ENCODE results near the gene SLC35E2B.
"Not testable (repeated sequence)": the region's sequence is repeated elsewhere in the genome, so short reads cannot be mapped to it uniquely, and the experiment has no call there.

The SLC35E2B gene

GRCh38 chr1:1697358-1698183 lies 5.0 kb upstream of the SLC35E2B start:
- H3K27me3 ChIP-seq (ENCODE audit: insufficient read depth, low read length); H3K4me3 ChIP-seq (ENCODE audit: low read depth, low read length, poor library complexity, severe bottlenecking); H4K20me1 ChIP-seq (ENCODE audit: insufficient read depth, low read length); H3K36me3 ChIP-seq (ENCODE audit: insufficient read depth, low read length); H3K9ac ChIP-seq (ENCODE audit: low read length); H3K79me2 ChIP-seq (ENCODE audit: insufficient read depth, low read length); H3K4me2 ChIP-seq (ENCODE audit: low read length); H3K4me1 ChIP-seq (ENCODE audit: insufficient read depth, low read length, severe bottlenecking); H3K9me2 ChIP-seq (ENCODE audit: low read depth, low read length); H3K27ac ChIP-seq (ENCODE audit: low read depth, low read length, poor library complexity, severe bottlenecking); H3F3A ChIP-seq (ENCODE audit: insufficient read depth, low read length); H2AFZ ChIP-seq (ENCODE audit: low read length); H3K9me3 ChIP-seq (ENCODE audit: low read length): not testable (repeated sequence)

- H3K4me1 ChIP-seq (ENCODE audit: insufficient read depth, low read length, severe bottlenecking); H3F3A ChIP-seq (ENCODE audit: insufficient read depth, low read length); H3K27me3 ChIP-seq (ENCODE audit: insufficient read depth, low read length); H3K4me3 ChIP-seq (ENCODE audit: low read depth, low read length, poor library complexity, severe bottlenecking); H3K4me2 ChIP-seq (ENCODE audit: low read length); H3K79me2 ChIP-seq (ENCODE audit: insufficient read depth, low read length); H4K20me1 ChIP-seq (ENCODE audit: insufficient read depth, low read length); H3K9me2 ChIP-seq (ENCODE audit: low read depth, low read length); H3K9me3 ChIP-seq (ENCODE audit: low read length); H2AFZ ChIP-seq (ENCODE audit: low read length); H3K27ac ChIP-seq (ENCODE audit: low read depth, low read length, poor library complexity, severe bottlenecking); H3K9ac ChIP-seq (ENCODE audit: low read length); H3K36me3 ChIP-seq (ENCODE audit: insufficient read depth, low read length): not testable (repeated sequence)
Measured at GRCh38 chr1:1696431-1697357, 4.1 kb upstream of the SLC35E2B start.

- not testable (repeated sequence) for H3K4me1 ChIP-seq (ENCODE audit: insufficient read depth, low read length, severe bottlenecking); H3K36me3 ChIP-seq (ENCODE audit: insufficient read depth, low read length); H3K9me2 ChIP-seq (ENCODE audit: low read depth, low read length); H3K9me3 ChIP-seq (ENCODE audit: low read length); H4K20me1 ChIP-seq (ENCODE audit: insufficient read depth, low read length); H3K27me3 ChIP-seq (ENCODE audit: insufficient read depth, low read length); H2AFZ ChIP-seq (ENCODE audit: low read length); H3F3A ChIP-seq (ENCODE audit: insufficient read depth, low read length); H3K79me2 ChIP-seq (ENCODE audit: insufficient read depth, low read length)
- peak overlapping the region; percentile 77 for H3K9ac ChIP-seq (ENCODE audit: low read length)
- peak overlapping the region; percentile 88 for H3K27ac ChIP-seq (ENCODE audit: low read depth, low read length, poor library complexity, severe bottlenecking)
- H3K4me3 ChIP-seq (ENCODE audit: low read depth, low read length, poor library complexity, severe bottlenecking): peak overlapping the region; percentile 66
- H3K4me2 ChIP-seq (ENCODE audit: low read length): peak overlapping the region; percentile 38
Measured at GRCh38 chr1:1692324-1692713, 276 bp downstream of the SLC35E2B start.

GRCh38 chr1:1691443-1691842 lies 1.2 kb downstream of the SLC35E2B start:
- H3K27me3 ChIP-seq (ENCODE audit: insufficient read depth, low read length); H3K4me2 ChIP-seq (ENCODE audit: low read length); H3K79me2 ChIP-seq (ENCODE audit: insufficient read depth, low read length); H3K9me3 ChIP-seq (ENCODE audit: low read length); H3K27ac ChIP-seq (ENCODE audit: low read depth, low read length, poor library complexity, severe bottlenecking); H3F3A ChIP-seq (ENCODE audit: insufficient read depth, low read length); H3K9me2 ChIP-seq (ENCODE audit: low read depth, low read length); H4K20me1 ChIP-seq (ENCODE audit: insufficient read depth, low read length); H3K4me3 ChIP-seq (ENCODE audit: low read depth, low read length, poor library complexity, severe bottlenecking); H3K36me3 ChIP-seq (ENCODE audit: insufficient read depth, low read length); H2AFZ ChIP-seq (ENCODE audit: low read length); H3K9ac ChIP-seq (ENCODE audit: low read length): not testable (repeated sequence)
- H3K4me1 ChIP-seq (ENCODE audit: insufficient read depth, low read length, severe bottlenecking): peaks cover 16% of the 10 kb centered on the region

- H3K4me2 ChIP-seq (ENCODE audit: low read length); H3F3A ChIP-seq (ENCODE audit: insufficient read depth, low read length); H2AFZ ChIP-seq (ENCODE audit: low read length); H3K27me3 ChIP-seq (ENCODE audit: insufficient read depth, low read length); H3K4me3 ChIP-seq (ENCODE audit: low read depth, low read length, poor library complexity, severe bottlenecking); H3K27ac ChIP-seq (ENCODE audit: low read depth, low read length, poor library complexity, severe bottlenecking); H3K9me3 ChIP-seq (ENCODE audit: low read length); H4K20me1 ChIP-seq (ENCODE audit: insufficient read depth, low read length); H3K79me2 ChIP-seq (ENCODE audit: insufficient read depth, low read length); H3K36me3 ChIP-seq (ENCODE audit: insufficient read depth, low read length); H3K9ac ChIP-seq (ENCODE audit: low read length); H3K9me2 ChIP-seq (ENCODE audit: low read depth, low read length): not testable (repeated sequence)
- peaks cover 17% of the 10 kb centered on the region for H3K4me1 ChIP-seq (ENCODE audit: insufficient read depth, low read length, severe bottlenecking)
Measured at GRCh38 chr1:1689526-1689925, 3.1 kb downstream of the SLC35E2B start.
